Peyer's patch (tissue), 4 donors: ENCODE data around the gene ZGPAT.
"Not testable (repeated sequence)": the region's sequence is repeated elsewhere in the genome, so short reads cannot be mapped to it uniquely, and the experiment has no call there.

Experiments used
- POLR2A ChIP-seq, 2 donors: fragments of 450-650 bp; IDR thresholded peaks; one replicate each; pipeline ENCODE4 v1.5.1; 2017; ENCODE audit warnings: antibody characterized with exemption in 2 of 2, mild to moderate bottlenecking in 2 of 2, moderate library complexity in 2 of 2
- TF ChIP-seq, protein P1 (sequence below), 6 experiments: fragments of 450-650 bp in 4 of 6; fragments of 200-600 bp in 2 of 6; sonication (generic) in 1 of 6; IDR thresholded peaks; one replicate each; pipeline ENCODE4 v1.5.1; 2017 to 2019; ENCODE audit warnings: antibody characterized with exemption in 6 of 6, mild to moderate bottlenecking in 3 of 6, moderate library complexity in 1 of 6

DNA sequence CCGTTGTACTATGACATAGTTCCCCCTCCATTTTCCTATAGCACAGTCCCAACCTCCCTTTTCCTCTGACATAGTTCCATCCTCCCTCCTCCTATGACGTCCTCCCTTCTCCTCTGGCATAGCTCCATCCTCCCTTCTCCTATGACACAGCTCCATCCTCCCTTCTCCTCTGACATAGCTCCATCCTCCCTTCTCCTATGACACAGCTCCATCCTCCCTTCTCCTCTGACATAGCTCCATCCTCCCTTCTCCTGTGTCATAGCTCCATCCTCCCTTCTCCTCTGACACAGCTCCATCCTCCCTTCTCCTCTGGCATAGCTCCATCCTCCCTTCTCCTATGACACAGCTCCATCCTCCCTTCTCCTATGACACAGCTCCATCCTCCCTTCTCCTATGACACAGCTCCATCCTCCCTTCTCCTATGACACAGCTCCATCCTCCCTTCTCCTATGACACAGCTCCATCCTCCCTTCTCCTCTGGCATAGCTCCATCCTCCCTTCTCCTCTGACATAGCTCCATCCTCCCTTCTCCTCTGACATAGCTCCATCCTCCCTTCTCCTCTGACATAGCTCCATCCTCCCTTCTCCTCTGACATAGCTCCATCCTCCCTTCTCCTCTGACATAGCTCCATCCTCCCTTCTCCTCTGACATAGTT is 15.3 kb downstream of the ZGPAT start:
- TF ChIP-seq, protein P1, sequence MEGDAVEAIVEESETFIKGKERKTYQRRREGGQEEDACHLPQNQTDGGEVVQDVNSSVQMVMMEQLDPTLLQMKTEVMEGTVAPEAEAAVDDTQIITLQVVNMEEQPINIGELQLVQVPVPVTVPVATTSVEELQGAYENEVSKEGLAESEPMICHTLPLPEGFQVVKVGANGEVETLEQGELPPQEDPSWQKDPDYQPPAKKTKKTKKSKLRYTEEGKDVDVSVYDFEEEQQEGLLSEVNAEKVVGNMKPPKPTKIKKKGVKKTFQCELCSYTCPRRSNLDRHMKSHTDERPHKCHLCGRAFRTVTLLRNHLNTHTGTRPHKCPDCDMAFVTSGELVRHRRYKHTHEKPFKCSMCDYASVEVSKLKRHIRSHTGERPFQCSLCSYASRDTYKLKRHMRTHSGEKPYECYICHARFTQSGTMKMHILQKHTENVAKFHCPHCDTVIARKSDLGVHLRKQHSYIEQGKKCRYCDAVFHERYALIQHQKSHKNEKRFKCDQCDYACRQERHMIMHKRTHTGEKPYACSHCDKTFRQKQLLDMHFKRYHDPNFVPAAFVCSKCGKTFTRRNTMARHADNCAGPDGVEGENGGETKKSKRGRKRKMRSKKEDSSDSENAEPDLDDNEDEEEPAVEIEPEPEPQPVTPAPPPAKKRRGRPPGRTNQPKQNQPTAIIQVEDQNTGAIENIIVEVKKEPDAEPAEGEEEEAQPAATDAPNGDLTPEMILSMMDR (IDR thresholded peaks at IDR 0.05) = not testable (repeated sequence)
- not testable (repeated sequence) for TF ChIP-seq POLR2A (IDR thresholded peaks at IDR 0.05)
